Tibial nerve (tissue), 4 donors: ENCODE measurements around the gene SLC66A2. TPM values are rescaled to one million over a fixed set of nuclear protein-coding genes. Genes with fewer than 3 reads are reported as not detected.
A peak's percentile ranks its signal among the peaks of the same experiment; 100 is the strongest.

Source experiments
- DNase-seq, 2 donors: peaks; one replicate each; pipeline ENCODE4 v3.0.0-alpha.2; 2019; ENCODE audit warnings: low spot score in 2 of 2
- H3K27ac ChIP-seq, 4 donors: fragments of 200-600 bp; sonication (generic) in 3 of 4; one replicate each; pipeline ENCODE4 v1.5.1; 2017 to 2019; ENCODE audit warnings: mild to moderate bottlenecking in 1 of 4
- H3K27me3 ChIP-seq, 2 donors: fragments of 200-600 bp; sonication (generic) in 1 of 2; one replicate each; pipeline versions ENCODE4 v1.5.1 to v1.6.0; 2017 to 2019
- H3K36me3 ChIP-seq, 3 donors: fragments of 200-600 bp; sonication (generic); one replicate each; pipeline ENCODE4 v1.5.1; 2018 to 2019
- H3K4me1 ChIP-seq, 4 donors: fragments of 200-600 bp; sonication (generic) in 3 of 4; one replicate each; pipeline ENCODE4 v1.5.1; 2017 to 2019
- H3K4me3 ChIP-seq, 4 donors: fragments of 200-600 bp; sonication (generic) in 3 of 4; one replicate each; pipeline ENCODE4 v1.5.1; 2017 to 2019; ENCODE audit warnings: mild to moderate bottlenecking in 1 of 4, moderate library complexity in 1 of 4
- H3K9me3 ChIP-seq, 4 donors: fragments of 200-600 bp; sonication (generic) in 3 of 4; one replicate each; pipeline ENCODE4 v1.5.1; 2017 to 2019
- EP300 ChIP-seq, 2 donors: sonication (generic); formaldehyde crosslinking; IDR thresholded peaks; one replicate each; pipeline ENCODE4 v1.6.1; 2017; ENCODE audit warnings: antibody characterized with exemption in 2 of 2, mild to moderate bottlenecking in 1 of 2
- POLR2A ChIP-seq, 2 donors: fragments of 450-650 bp; IDR thresholded peaks; one replicate each; pipeline ENCODE4 v1.6.1; 2017; ENCODE audit warnings: antibody characterized with exemption in 2 of 2, mild to moderate bottlenecking in 2 of 2, moderate library complexity in 2 of 2
- WGBS, 2 donors: methylation state at CpG; one replicate each; pipeline ENCODE4 v1.1.5; 2018; 5-methylcytosine and 5-hydroxymethylcytosine counted together
- total RNA-seq, 4 donors: library from RNA; depleted of rRNA; stranded (reverse); fragments of >200 nt; gene quantifications; one replicate each; pipeline ENCODE4 v1.1.0, GENCODE V29; 2016
- TF ChIP-seq, protein P1 (sequence below), 5 experiments: fragments of 200-600 bp in 3 of 5; fragments of 450-650 bp in 2 of 5; sonication (generic) in 3 of 5; IDR thresholded peaks; one replicate each; pipeline ENCODE4 v1.5.1; 2016 to 2019; ENCODE audit warnings: antibody characterized with exemption in 5 of 5, mild to moderate bottlenecking in 3 of 5, moderate library complexity in 2 of 5

SLC66A2 gene
- total RNA-seq, 4 donors from 2014 or later = 112 to 361 (median 222) TPM

DNA sequence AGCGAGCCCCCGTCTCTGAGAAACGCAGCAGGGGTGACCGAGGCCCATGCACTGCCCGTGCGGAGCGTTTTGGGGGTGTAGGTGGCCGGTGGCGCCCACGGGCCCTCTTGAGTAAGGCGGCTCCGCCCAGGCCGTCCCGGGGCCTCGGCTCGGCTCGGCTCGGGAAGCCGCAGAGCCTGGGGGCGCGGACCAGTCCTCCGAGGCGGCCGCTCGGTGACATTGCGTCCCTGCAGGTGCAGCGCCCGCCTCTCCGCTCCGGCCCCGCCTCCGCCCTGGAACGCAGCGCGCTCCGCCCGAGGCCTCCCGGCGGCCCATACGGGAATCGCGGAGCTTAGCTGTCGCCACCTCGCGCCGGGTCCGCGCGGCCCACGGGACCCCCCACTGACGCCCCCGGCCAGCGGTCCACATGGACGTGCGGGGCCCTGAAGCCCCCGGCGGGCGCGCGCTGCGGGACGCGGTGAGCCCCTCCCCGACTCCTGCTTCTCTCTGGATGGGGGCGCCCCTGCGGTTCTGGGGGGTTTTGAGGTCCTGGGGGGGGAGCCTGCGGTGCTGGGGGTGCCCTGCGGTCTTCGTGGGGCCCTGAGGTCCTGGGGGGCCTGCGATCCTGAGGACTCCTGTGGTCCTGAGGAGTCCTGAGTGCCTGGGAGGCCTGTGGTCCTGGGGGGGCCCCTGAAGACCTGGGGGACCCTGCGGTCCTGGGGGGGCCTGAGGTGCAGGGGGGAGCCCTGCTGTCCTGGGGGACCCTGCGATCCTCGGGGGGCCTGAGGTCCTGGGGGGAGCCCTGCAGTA lies 13.1 kb upstream of the SLC66A2 start, which contains the start of gene HSBP1L1:
Gene HSBP1L1, plus strand, starts transcription at position 314 of the 789 bp plus-strand sequence. Its CDS starts 93 bp downstream, at position 407.
- peak in 1 of 2 donors; percentile 37 for TF ChIP-seq POLR2A (IDR thresholded peaks at IDR 0.05)
- TF ChIP-seq, protein P1, sequence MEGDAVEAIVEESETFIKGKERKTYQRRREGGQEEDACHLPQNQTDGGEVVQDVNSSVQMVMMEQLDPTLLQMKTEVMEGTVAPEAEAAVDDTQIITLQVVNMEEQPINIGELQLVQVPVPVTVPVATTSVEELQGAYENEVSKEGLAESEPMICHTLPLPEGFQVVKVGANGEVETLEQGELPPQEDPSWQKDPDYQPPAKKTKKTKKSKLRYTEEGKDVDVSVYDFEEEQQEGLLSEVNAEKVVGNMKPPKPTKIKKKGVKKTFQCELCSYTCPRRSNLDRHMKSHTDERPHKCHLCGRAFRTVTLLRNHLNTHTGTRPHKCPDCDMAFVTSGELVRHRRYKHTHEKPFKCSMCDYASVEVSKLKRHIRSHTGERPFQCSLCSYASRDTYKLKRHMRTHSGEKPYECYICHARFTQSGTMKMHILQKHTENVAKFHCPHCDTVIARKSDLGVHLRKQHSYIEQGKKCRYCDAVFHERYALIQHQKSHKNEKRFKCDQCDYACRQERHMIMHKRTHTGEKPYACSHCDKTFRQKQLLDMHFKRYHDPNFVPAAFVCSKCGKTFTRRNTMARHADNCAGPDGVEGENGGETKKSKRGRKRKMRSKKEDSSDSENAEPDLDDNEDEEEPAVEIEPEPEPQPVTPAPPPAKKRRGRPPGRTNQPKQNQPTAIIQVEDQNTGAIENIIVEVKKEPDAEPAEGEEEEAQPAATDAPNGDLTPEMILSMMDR (IDR thresholded peaks at IDR 0.05) = peak in 4 of 5 experiments; percentile 29 to 71 (median 50)
- TF ChIP-seq EP300 (IDR thresholded peaks at IDR 0.05) = peak in 1 of 2 donors; percentile 31
- peaks cover 0 to 19% (median 0%) of the 10 kb centered on the region in 3 donors for H3K36me3 ChIP-seq
- H3K4me1 ChIP-seq = peaks cover 0 to 37% (median 11%) of the 10 kb centered on the region in 4 donors
- H3K4me3 ChIP-seq = peak within 1 kb of the TSS; percentile 41 to 78 (median 76)
- H3K9me3 ChIP-seq = no peaks in the 10 kb centered on the region
- 2 to 9% methylated on average over 32 to 45 of the region's 73 CpGs for WGBS, 2 donors
- peaks cover 0 to 5% of the 10 kb centered on the region in 2 donors for H3K27me3 ChIP-seq
- no peak for DNase-seq
- H3K27ac ChIP-seq = peak within 1 kb of the TSS; percentile 54 to 92 (median 89)

DNA sequence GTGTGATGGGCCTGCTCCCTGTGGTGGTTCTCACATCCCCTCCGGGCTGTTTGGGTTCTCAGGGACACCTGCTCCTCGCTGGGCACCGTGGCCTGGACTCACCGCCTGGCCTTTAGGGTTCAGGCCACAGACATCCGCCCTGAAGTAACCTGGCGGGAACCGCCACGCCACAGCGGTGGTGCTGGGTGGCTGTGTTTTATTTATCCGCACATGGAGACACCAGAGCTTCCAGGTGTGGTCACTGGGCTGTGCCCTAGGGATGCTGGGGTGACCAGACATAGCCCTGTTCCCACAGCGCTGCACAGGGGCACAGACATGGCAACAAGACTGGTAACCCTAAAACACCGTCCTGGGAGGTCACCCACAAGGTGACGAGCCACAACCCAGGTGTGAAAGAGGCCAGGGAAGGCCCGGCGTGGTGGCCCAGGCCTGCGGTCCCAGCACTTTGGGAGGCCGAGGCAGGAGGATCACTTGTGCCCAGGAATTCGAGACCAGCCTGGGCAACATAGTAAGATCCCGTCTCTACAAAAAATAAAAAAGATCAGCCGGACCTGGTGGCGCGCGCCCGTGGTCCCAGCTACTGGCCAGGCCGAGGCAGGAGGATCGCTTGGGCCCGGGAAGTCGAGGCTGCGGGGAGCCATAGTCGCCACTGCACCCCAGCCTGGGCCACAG lies 12.3 kb upstream of the SLC66A2 start:
- TF ChIP-seq, protein P1 (IDR thresholded peaks at IDR 0.05) = no peak
- TF ChIP-seq POLR2A (IDR thresholded peaks at IDR 0.05) (no peak), EP300 (IDR thresholded peaks at IDR 0.05) (no peak)
- WGBS, 2 donors = 91 to 92% methylated on average over 29 to 30 of the region's 30 CpGs
- Histone ChIP-seq H3K4me1 (peaks cover 0 to 37% (median 11%) of the 10 kb centered on the region in 4 donors), H3K4me3 (peak overlapping the region; percentile 41 to 78 (median 76)), H3K27ac (peak overlapping the region; percentile 54 to 92 (median 89)), H3K27me3 (peaks cover 0 to 6% of the 10 kb centered on the region in 2 donors), H3K36me3 (peaks cover 0 to 14% (median 0%) of the 10 kb centered on the region in 3 donors), H3K9me3 (no peaks in the 10 kb centered on the region)
- DNase-seq = no peak

DNA sequence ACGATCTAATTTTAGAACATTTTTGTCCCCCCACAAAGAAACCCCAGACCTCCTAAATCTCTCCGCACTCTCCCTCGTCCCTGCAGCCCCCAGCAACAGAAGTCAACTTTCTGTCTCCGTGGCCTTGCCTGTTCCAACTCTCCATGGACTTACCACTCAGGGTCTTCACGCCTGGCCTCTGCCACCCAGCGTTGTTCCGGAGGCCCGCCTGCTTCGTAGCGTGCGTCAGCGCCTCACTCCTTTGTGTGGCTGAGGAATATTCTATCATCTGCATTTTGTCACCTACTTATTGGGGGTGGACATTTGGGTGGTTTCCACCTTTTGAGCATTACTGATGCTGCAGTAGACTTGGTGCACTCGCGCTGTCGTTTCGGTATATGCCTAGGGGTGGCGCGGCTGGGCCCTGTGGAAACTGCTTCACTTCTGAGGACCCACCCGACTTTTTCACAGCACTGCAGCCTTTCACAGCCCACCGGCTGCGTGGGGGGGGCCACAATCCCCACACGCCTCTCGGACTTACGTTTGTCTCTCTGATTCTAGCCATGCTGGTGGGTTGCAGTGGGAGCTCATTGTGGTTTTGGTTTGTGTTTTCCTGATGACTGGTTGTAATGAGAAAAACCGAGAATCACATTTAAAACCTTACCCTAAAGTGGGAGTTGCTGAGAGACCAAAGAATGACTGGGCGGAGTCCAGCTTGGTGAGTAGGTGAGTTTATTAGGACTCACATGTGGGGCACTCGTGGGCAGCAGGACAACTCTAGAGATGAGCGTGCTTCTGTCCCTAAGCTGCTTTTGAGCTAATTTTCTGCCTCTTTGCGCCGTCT lies 11.6 kb upstream of the SLC66A2 start:
- Histone ChIP-seq H3K27me3 (peaks cover 0 to 6% of the 10 kb centered on the region in 2 donors), H3K36me3 (peaks cover 0 to 6% (median 0%) of the 10 kb centered on the region in 3 donors), H3K4me3 (no peak overlapping the region), H3K9me3 (no peaks in the 10 kb centered on the region), H3K27ac (peak overlapping the region in 3 of 4 donors; percentile 42 to 92 (median 89)), H3K4me1 (peaks cover 0 to 37% (median 11%) of the 10 kb centered on the region in 4 donors)
- 80 to 84% methylated on average over 30 of the region's 30 CpGs for WGBS, 2 donors
- DNase-seq = no peak
- no peak for TF ChIP-seq POLR2A (IDR thresholded peaks at IDR 0.05)
- TF ChIP-seq, protein P1 (IDR thresholded peaks at IDR 0.05) = no peak
- no peak for TF ChIP-seq EP300 (IDR thresholded peaks at IDR 0.05)

DNA sequence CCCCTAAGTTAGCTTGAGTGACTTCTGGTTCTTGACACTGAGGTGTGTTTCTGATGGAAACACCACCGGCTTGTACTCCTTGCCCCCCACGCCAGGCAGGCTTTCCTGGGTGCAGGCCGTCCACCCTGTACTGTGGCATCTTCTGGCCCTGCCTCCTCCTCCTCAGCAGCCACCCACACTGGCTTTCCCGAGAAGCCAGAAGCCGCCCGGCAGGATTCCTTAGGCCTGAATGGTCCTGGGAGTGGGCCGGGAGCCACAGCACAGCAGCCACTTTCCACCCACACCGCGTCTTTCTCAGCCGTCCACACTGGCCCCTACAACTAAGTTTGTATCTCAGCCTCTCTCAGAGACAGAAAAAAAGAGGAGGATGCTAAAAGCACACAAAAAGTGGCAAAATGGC lies 10.9 kb upstream of the SLC66A2 start:
- Histone ChIP-seq H3K27ac (peak overlapping the region; percentile 42 to 92 (median 66)), H3K9me3 (no peaks in the 10 kb centered on the region), H3K4me3 (no peak overlapping the region), H3K36me3 (no peaks in the 10 kb centered on the region), H3K4me1 (peaks cover 0 to 37% (median 11%) of the 10 kb centered on the region in 4 donors), H3K27me3 (peaks cover 0 to 6% of the 10 kb centered on the region in 2 donors)
- TF ChIP-seq EP300 (IDR thresholded peaks at IDR 0.05) (peak in 1 of 2 donors; percentile 28), POLR2A (IDR thresholded peaks at IDR 0.05) (no peak)
- TF ChIP-seq, protein P1 (IDR thresholded peaks at IDR 0.05) = no peak
- DNase-seq = no peak
- 48 to 59% methylated on average over 10 of the region's 10 CpGs for WGBS, 2 donors
